GM19099 (cell line): Measurements from ENCODE around the gene CA9.

Source experiments
- POLR2A ChIP-seq: IDR thresholded peaks from 3 replicates; pipeline ENCODE4 v1.6.1; 2011; ENCODE audit warnings: low read depth; ENCODE audit not compliant: insufficient read length; ENCODE audit errors: extremely low read depth

The CA9 gene

GRCh38 chr9:35685506-35685905 is 11.8 kb downstream of the CA9 start:
- TF ChIP-seq POLR2A: no peak

GRCh38 chr9:35686222-35687203 is 12.8 kb downstream of the CA9 start:
- TF ChIP-seq POLR2A: no peak

GRCh38 chr9:35687306-35687705 is 13.6 kb downstream of the CA9 start:
- TF ChIP-seq POLR2A: no peak

- TF ChIP-seq POLR2A: no peak
These were observed 14.3 kb downstream of the CA9 start for GRCh38 chr9:35687972-35688557.

- no peak for TF ChIP-seq POLR2A
These were observed 15.1 kb downstream of the CA9 start for GRCh38 chr9:35688558-35689541.

- no peak for TF ChIP-seq POLR2A
These were observed 16.0 kb downstream of the CA9 start, which contains the start of gene TPM2 for GRCh38 chr9:35689542-35690293. Gene TPM2 (minus strand): TSS chr9:35689925. CDS start chr9:35689817, 108 bp downstream.

- TF ChIP-seq POLR2A: no peak
These were observed 16.5 kb downstream of the CA9 start for GRCh38 chr9:35690294-35690613.

- no peak for TF ChIP-seq POLR2A
These were observed 17.0 kb downstream of the CA9 start for GRCh38 chr9:35690614-35691333.

- TF ChIP-seq POLR2A: no peak
These were observed 17.6 kb downstream of the CA9 start for GRCh38 chr9:35691334-35691650.

- TF ChIP-seq POLR2A: no peak
These were observed 18.1 kb downstream of the CA9 start for GRCh38 chr9:35691757-35692301.

- no peak for TF ChIP-seq POLR2A
These were observed 22.2 kb downstream of the CA9 start for GRCh38 chr9:35695943-35696401.

- TF ChIP-seq POLR2A: no peak
These were observed 22.9 kb downstream of the CA9 start for GRCh38 chr9:35696520-35697215.

GRCh38 chr9:35697486-35697885 is 23.8 kb downstream of the CA9 start:
- TF ChIP-seq POLR2A: no peak
